HG02970 (cell line): Measurements from ENCODE around the gene GNB1L.

Experiments used
- ATAC-seq: cut with Tn5 transposase; IDR thresholded peaks from one replicate; pipeline ENCODE4 v1.9.1; 2021; ENCODE audit warnings: mild to moderate bottlenecking, moderate library complexity, moderate number of reproducible peaks; ENCODE audit not compliant: unreplicated experiment, low FRiP score

Gene GNB1L

DNA sequence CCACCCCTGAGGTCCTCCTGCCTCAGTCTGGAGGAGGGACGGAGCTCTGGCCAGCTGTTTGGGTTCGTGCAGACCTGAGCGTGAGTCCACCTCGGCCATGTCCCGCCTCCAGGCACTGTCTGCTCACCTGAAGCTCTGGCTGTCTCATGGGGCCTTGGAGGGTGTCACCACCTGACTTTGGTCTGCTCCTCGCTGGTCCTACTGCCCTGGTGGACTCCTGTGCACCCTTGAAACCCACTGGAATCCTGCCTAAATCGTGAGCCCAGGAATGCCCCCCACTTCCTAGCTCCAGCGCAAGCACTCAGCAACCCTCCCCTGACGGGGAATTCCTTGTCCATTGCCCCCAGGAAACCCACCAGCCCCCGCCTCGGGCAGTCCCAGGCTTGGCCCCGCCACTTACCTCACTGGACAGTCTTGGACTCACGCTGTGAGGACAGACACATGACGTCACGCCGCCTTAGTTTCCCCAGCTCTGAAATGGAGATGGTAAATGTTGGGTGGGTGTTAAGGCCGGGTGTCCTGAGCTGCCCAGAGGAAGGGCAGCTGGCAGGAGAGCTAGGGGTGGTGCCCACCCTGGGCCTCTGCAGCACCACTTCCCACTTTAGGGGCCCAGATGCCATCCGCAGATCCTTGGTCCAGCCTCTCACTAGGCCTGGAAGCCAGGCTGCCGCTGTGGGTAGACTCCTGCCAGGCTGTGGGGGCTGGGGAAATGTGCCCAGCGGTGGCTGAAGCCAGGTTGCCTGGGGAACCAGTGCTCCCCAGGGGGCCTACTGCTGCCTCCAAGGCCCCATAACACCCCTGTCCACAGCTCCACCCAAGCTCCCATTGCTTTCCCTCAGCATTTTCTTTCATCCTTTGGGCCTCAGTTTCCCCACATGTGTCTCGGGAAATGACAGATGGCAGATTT lies 112.3 kb downstream of the GNB1L start:
- ATAC-seq = no peak

- ATAC-seq = no peak
Measured at GRCh38 chr22:19741053-19741452, 113.6 kb downstream of the GNB1L start.

DNA sequence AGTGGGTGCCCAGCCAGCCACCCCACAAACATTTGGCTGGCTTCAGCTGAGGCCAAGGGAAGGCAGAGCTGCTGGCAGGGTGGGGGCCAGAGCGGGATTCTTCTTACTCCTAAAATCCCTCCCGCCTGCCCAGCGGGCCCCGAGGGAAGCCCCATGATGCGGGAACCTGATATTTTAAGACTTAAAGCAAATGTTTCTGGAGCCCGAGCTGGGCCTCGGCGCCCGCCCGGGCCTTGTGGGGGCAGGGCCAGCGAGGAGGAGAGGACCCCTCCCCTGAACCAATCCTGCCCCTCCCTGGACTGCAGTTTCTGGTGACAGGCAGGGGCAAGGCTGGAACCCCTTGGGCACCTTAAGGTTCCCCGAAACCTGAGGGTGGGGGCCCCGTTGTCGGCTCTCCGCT lies 114.1 kb downstream of the GNB1L start:
- ATAC-seq = no peak

GRCh38 chr22:19739911-19740449 lies 114.7 kb downstream of the GNB1L start:
- ATAC-seq = no peak

GRCh38 chr22:19739448-19739895 lies 115.2 kb downstream of the GNB1L start:
- ATAC-seq = no peak

DNA sequence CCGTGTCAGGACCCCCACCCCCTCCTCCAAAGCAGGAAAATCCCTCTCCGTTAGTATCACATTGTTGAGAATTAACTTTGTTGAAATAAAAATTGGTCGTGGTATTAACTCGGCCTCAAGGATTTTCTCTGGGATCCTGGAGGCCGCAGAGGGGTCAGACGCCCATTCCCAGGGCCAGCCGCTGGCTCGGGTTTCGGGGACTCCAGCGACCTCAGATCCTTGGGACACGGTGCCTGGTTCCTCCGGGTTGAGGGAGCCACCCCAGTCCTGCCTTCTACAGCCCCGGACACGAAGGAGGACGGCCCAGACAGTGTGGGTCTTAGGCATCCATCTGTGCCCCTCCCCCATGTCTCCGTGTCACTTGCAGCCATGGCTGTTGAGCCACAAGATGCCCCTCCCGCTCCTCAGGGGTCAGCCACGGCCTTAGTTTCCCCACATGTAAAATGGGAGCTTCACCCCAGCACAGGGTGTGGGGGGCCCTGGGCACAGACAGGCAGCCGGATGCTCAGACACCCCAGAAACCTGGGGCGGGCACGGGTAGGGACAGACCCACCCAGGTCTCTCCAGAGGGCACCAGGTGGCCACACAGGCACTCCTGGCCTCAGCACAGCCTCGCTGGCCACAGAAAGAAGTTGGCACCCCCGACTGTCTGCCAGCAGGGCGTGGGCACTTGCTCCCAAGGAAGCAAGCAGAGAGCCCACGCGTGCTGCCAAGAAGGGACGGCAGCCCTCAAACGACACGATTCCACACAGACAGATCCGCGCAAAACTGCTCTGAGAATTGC lies 115.8 kb downstream of the GNB1L start:
- ATAC-seq = no peak

GRCh38 chr22:19737846-19738663 lies 116.6 kb downstream of the GNB1L start:
- no peak for ATAC-seq

DNA sequence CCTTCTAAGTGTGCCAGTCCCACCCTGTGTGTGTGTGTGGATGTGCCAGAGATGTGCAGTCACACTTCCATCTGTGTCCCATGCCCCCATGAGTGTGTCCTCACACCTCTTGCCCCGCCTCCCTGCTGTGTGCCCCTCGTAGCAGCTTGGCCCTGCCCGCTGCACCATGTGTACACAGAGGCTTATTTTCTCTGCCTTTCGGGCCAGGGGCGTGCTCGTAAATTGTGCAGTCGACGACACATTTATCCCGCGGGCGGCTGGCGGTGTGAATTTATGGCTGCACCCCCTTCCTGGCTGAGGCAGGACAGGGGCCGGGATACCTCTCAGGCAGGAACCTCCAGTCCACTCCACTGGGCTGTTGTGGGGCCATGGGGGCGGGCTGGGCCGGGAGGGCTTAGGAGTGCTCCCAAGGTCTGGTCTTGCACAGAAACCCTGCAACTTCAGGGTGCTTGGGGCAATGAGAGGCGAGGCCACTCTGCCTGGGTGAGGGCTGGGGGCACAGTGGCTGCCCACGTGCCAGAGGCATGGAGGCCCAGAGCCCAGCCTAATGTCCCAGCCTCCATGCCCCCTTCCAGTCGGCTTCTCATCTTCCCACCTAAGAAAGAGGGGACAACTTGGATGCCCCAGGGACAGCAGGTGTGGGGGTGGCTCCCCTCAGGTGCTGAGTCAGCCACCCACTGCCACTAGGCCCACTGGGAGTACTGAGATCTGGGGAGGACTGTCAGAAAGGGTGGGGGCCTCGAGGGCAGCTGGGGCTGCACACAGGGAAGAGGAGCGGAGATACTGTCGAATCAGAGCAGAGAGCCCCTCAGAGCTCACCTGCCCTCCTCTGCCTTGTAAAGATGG lies 118.8 kb downstream of the GNB1L start:
- no peak for ATAC-seq

DNA sequence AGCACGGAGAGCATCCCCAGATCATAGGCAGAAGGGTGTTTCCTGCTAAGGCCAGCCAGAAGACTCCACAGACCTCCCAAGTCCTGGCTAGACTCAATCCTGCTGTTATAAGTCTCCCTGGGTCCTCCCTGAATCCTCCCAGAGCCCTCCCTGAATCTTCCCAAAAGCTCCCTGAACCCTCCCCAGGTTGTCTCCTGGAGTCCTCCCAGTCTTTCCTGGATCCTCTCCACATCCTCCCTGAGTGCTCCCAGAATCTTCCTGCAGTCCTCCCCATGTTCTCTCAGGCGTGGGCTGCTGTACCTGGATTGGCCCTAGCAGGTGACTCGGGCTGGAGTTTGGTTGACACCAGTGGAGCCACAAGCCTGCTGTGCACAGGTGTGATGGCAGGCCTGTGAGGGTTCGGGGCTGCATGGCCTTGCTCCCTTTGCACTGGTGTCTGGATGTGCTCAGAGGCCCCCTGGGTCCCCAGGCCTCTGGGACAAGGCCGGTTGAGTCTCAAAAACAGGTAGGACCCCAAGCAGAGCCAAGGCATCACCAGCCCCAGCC lies 119.8 kb downstream of the GNB1L start:
- ATAC-seq = no peak

DNA sequence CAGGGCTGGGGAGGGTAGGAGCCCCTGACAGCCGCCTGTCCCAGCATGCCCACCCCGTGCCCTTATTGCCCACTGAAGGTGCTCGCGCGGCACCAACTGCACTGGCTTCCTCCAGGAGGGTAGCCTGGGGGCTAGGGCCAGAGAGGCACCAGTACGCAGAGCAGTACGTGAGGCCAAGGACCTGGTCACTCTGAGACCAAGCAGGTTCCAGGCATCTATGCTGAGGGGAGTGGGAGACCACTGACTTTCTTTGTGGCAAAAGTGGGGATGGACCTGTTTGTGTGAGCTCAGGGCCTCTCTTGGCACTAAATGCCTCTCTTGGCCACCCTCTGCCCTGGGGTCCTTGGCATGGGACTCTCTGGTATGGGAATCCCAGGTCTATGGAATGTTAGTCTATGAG lies 120.5 kb downstream of the GNB1L start:
- ATAC-seq = no peak

DNA sequence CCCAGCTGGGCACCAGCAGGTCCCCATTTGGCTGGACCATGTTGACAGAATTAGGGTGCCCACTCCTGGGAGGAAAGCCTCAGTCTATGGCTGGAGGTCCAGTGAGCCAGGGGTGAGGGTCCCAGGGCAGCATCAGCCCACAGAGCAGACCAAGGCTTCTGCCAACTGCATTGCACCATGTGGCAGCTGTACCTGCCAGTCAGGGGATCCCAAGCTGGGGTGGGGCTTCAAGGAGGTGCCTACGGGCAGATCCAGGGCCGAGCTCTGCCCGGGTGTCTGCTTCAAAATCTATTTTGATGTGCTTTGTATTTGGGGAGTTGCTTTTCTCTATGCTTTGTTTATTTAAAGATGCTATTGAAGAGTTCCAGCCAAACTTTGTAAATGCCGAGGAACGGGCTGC lies 120.9 kb downstream of the GNB1L start:
- ATAC-seq = no peak
